GM19239 (cell line): Measurements from ENCODE around the gene ATP6V0B.

Experiments
- DNase-seq: peaks from one replicate; pipeline ENCODE4 v3.0.0; 2011; ENCODE audit warnings: low spot score; ENCODE audit not compliant: insufficient read length
- FAIRE-seq: peaks from 2 replicates; lab custom pipeline; 2011; peaks lifted over from hg19 to GRCh38; lab: Jason Lieb, UNC

The ATP6V0B gene

DNA sequence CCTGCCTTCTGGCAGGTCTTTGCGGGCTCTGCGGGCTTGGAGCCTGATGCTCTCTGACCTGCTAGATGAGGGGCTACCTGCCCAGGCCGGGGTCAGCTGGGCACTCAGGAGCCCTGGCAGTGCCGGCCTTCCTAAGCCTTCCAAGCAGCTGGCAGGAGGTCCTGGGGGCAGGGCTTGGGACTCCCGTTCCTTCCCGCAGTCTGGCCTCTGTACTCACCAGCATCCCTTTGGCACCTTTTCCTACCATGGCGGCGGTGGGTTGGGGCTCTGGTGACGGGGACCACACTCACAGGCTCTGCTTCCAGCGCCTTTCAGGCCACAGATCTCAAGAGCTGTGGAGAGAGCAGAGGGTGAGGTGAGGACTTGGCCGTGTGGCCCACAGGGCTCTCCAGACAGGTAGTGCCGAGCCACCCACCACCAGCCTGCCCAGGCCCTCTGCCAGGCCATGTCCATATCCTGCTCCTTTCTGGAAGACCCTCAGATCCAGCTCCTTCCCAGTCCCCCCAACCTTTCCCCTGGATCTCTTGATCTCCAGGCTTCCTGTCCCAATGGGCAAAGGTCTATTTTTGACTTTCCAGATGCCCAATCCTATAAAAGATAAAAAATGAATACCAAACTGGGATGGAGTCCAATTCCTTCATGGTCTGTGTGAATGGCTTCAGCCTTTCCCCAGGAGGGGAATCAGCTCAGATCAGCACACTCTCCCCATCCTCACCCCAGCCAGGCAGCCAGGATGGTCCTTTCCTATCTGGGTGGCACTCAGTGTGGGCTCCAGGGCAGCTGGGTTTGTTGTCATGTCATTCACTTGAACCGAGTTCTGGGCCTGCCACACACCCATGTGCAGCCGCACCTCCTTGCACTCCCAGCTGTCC lies 49.5 kb downstream of the ATP6V0B start:
- FAIRE-seq (no peak), DNase-seq (no peak)

DNA sequence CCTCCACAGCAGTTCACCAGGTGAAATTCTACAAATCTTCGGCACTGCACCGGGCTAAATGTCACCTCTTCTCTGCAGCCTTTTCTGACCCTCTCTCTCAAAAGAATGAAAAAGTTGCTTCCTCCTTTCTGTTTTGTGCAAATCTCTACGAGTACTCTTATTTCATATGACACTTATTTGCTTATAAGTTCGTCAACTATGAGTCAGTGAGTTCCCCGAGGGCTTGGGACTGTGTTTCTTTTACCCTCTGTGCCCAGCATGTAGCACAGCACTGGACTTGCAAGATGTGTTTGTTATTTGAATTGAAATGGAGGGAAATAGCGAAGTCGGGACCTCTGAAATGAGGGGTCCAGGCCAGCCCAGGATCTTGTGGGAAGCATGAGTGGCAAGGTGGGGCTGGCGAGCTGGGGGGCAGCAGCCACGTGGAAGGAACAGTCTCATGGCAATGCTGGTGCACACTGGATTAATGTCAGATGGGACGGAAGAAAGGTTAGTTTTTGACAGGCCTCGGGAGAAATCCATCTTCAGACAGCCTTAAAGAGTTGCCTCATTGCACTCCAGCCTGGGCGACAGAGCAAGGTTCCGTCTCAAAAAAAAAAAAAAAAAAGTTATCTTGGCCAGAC lies 50.3 kb downstream of the ATP6V0B start:
- DNase-seq = no peak
- no peak for FAIRE-seq

DNA sequence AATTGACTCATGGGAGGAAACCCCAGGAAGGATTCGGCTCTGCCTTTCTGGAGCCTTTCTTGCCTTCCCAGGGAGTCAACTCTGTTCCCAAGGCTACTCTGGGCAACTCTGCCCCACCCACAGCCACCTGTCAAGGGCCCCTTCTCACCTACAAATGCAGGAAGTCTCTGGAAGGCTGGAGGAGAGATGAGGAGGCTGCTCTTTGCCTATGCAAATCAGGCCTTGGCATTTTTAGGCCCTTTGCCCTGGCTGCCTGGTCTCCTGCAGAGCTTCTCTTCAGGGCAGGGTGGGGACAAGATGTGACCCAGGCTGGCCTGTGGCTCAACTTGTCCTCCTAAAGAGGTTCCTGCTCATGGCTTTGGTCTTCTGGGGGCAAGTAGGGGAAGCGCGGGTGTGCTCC lies 51.1 kb downstream of the ATP6V0B start:
- FAIRE-seq (no peak), DNase-seq (no peak)

DNA sequence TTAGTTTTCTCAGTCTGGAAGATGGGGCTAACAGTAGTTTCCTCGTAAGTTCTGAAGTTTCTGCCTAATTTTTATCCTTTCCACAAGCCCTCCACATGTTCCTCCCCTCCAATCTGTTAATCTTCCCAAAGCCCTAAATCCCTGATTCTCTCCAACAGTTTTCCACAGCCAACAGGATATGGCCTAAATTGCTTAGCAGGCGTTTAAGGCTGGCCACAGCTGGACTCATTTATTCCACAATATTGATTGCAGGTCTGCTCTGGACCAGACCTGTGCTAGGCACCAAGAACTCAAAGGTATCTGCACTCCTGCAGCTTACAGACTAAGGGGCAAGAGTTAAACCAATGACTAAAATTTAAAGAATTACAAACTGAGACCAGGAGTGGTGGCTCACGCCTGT lies 52.6 kb downstream of the ATP6V0B start:
- FAIRE-seq (no peak), DNase-seq (no peak)
